GM15510 (cell line): ENCODE results near the gene ABCA7.

ENCODE experiments used
- POLR2A ChIP-seq: IDR thresholded peaks from 3 replicates; pipeline ENCODE4 v1.6.1; 2011; ENCODE audit warnings: borderline replicate concordance; ENCODE audit not compliant: insufficient read length; ENCODE audit errors: extremely low read depth

Gene ABCA7

DNA sequence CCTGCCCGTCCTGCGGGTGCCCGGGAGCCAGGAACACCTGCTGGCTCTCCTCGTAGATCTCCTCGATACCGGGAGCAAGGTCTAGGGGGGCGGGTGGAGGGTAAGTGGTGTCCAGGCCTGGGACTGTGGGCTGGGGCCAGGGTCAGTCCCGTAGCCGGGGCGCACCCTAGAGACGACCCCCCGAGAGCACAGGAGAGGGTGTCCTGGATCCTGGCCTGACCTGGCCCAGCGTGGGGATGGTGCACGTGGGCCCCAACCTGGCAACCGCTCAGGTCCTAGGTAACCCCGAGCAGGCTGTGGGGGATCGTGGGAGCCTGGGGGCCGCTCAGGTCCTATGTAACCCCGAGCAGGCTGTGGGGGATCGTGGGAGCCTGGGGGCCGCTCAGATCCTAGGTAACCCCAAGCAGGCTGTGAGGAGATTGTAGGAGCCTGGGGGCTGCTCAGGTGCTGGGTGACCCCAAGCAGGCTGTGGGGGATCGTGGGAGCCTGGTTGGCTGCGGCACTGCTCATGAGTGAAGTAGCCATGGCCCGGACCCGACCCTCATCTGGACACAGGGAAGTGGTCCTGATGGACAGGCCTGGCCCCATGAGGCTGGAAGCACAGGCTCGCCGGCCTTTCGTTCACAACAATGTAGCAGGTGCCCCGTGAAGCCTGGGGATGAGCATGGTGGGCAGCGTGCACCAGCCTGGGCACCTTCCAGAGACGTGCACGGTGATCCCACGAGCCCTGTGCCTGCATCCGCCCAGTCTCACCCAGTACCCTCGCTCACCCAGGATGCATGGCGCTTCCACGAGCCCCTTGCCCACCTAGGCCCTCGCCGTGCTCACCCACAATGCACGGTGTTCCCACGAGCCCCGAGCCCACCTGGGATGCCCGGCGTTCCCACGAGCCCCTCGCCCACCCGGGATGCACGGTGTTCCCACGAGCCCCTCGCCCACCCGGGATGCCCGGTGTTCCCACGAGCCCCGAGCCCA lies 70.1 kb downstream of the ABCA7 start:
- TF ChIP-seq POLR2A: no peak

DNA sequence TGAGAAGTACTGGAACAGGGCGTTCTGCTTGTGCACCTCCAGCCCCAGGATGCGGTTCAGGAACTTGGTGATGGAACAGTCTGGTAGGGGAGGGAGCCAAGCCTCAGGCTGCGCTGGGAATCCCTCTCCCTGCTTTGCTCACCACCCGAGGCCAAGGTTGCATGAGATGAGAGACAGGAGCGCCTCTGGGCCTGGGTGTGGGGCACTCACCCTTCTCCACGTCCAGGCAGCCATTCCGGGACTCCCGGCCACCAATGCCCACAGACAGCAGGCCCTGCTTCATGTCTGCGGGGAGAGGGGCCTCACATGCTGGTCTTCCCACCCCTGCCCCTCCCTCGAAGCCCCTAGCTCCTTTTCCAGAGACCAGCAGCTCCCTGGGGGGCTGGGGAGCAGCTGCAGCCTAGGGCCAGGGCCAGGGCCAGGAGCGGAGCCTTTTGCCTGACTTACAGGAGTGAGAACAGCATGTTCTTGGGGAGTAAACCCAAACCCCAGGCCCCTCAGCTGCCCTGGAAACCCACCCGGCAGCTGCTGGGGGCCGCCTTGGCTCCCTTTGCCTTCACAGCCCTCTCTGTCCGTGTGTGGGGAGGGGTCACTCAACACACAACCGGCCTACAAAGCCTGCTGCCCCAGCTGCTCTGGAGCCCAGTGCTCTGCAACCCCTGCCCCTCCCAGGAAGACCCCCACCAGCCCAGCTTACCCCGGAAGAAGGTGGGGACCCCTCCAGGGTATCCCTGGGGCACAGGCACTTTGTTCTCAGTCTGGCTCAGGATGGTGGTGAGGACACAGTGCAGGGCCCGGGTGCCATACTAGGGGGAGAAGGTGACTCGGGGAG lies 71.1 kb downstream of the ABCA7 start:
- no peak for TF ChIP-seq POLR2A

DNA sequence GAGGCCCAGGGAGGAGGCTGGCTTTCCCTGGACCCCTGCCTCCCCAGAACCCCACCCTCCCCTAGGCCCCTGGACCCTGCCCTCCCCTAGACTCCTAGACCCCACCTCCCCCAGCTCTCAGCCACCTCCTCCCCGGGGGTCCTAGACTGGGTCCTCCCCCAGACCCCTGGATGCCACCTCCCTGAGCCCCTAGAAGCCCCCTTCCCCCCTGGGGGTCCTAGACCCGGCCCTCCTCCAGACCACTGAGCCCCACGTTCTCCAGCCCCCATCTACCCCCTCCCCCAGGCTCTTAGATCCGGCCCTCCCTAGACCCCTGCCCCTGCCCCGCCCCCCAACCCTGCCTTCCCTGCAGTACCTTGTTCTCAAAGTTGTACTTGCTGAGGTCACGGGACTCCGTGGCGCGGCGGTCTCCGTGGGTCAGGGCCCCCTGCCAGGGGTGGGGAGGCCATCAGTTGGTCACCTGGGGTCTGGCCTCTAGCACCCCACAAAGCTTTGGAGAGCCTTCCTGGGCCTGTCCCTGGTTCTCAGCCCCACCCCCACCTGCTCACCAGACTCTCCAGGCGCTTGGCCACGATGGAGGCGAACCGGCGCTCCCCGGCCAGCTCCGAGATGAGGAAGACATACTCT lies 71.8 kb downstream of the ABCA7 start:
- no peak for TF ChIP-seq POLR2A

DNA sequence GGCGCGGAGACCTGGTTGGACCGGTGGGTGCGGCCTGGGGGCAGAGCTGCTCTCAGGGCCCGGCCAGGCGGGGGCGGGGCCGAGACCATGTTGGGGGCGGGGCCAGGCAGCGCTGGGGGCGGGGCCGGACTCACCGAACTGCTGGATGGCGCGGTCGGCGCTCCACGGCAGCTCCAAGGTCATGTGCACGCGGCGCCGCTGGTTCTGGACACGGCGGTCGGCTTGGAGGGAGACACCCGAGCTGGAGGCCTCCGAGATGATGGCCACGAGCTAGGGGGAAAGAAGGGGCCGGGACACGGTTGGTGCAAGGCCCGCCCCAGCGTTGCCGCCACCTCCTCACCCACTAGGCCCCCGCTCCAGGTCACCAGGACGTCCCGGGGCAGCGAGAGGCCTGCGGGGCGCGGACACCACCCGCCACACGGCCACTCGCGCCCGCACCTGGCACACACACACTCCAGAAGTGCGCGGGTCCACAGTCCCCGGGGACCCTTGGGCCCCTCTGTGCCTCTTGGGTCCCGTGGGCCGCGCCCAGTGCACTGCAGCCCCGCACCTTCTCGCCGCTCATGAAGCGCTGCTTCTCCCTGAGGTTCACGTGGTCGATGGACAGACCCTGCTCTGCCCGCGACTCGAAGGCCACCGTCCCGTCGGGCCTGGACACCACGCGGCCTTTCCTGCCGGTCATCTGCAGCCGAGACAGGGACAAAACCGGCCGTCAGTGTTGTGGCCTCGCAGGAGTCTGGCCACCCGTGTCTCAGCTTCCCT lies 72.5 kb downstream of the ABCA7 start:
- no peak for TF ChIP-seq POLR2A

DNA sequence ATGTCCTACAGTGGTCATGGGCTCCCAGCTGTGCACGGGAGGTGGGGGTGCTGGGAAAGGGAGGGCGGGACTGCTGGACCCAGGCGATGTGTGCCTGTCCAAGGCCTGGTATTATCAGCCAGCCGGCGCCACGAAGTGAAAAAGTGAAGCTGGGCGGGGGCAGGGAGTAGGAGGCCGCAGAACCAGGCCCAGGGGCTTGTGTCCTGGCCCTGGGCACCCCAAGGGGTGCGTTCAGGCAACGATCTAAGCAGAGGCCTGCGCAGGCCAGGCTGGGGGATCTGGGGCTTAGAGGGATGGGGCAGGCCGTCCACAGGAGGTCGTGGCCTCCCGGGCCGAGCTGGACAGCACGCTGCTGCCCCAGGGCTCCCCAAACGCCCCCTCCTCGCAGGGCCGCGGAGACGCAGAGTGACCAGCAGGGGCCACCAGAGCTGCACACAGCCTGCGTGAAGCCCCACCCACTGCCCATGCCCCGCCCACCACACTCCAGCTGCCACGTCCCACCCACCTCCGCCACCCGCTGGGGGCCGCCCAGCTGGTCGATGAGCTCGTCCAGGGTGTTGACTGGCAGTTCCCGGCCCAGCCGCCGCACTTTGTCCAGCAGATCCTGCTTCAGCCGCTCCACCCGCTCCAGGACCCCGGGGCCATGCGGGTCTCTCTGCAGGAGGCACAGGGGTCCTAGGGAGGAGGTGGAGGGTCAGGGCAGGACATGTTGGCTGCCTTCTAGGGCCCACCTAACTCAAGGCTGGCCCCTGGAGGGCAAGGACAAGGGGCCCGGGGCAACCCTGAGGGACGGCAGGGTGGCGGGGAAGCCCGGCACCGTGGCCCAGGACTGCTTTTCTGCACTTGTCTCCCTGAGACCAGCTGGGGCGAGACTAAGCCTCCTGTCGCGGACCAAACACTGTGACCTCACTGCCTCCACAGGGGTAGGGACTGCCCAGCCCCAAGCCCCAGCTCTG lies 73.4 kb downstream of the ABCA7 start:
- TF ChIP-seq POLR2A: no peak

DNA sequence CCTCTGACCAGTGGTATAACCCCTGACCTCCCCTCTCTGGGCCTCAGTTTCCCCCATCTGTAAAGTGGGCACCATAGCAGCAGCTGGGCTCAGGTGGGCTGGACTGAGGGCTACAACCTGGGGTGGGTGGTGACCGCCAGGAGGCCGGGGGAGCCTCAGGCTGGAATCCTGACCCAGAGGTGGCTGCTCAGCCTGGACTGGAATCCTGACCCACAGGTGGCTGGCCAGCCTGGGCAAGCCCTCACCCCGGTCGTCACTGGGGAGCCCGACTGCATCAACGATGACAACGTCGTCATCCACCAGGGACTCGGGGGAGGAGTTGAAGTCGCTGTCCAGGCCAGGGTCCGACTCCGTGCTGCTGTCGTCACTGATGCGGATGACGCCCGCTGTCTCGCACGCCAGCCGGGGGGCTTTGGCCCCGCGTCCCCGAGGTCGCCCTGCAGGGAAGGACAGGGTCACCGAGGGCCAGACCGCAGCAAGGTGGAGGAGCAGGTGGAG lies 74.1 kb downstream of the ABCA7 start:
- no peak for TF ChIP-seq POLR2A
